Dermis microvascular lymphatic vessel endothelial cell (primary cell): ENCODE data around the gene SMARCA2. TPM values are rescaled to one million over a fixed set of nuclear protein-coding genes. Genes with fewer than 3 reads are reported as not detected.

ENCODE experiments used
- DNase-seq, 2 donors: peaks; one replicate each; pipeline versions ENCODE4 v3.0.0 to v3.0.0-alpha.2; 2010; ENCODE audit warnings: low read depth in 2 of 2
- total RNA-seq: library from RNA; depleted of rRNA; stranded (reverse); fragments of >200 nt; gene quantifications from 2 replicates; pipeline ENCODE4 v1.2.1, GENCODE V29; 2014

SMARCA2 gene
- total RNA-seq, 1 donor from 2014 or later, result 51.3 TPM

GRCh38 chr9:2209400-2209799, 194.3 kb downstream of the SMARCA2 start:
- DNase-seq, result peak in 1 of 2 donors; percentile 44

- peak in 1 of 2 donors; percentile 9 for DNase-seq
Measured at GRCh38 chr9:2210201-2210600, 195.1 kb downstream of the SMARCA2 start.

- no peak for DNase-seq
Measured at GRCh38 chr9:2213830-2214468, 198.8 kb downstream of the SMARCA2 start.

GRCh38 chr9:2214707-2215106, 199.6 kb downstream of the SMARCA2 start:
- DNase-seq, result no peak

- DNase-seq, result no peak
Measured at GRCh38 chr9:2215921-2216441, 200.8 kb downstream of the SMARCA2 start.

- DNase-seq, result no peak
Measured at GRCh38 chr9:2216591-2216990, 201.4 kb downstream of the SMARCA2 start.

GRCh38 chr9:2217540-2217939, 202.4 kb downstream of the SMARCA2 start:
- no peak for DNase-seq

- DNase-seq, result no peak
Measured at GRCh38 chr9:2220036-2220435, 204.9 kb downstream of the SMARCA2 start.

- DNase-seq, result no peak
Measured at GRCh38 chr9:2227144-2227867, 212.2 kb downstream of the SMARCA2 start.

- peak in 1 of 2 donors; percentile 6 for DNase-seq
Measured at GRCh38 chr9:2228132-2228531, 213.0 kb downstream of the SMARCA2 start.

GRCh38 chr9:2228641-2229040, 213.5 kb downstream of the SMARCA2 start:
- no peak for DNase-seq

GRCh38 chr9:2229109-2229721, 214.1 kb downstream of the SMARCA2 start:
- no peak for DNase-seq

- no peak for DNase-seq
Measured at GRCh38 chr9:2230362-2230761, 215.2 kb downstream of the SMARCA2 start.

- no peak for DNase-seq
Measured at GRCh38 chr9:2231101-2231500, 216.0 kb downstream of the SMARCA2 start.

GRCh38 chr9:2231829-2232228, 216.7 kb downstream of the SMARCA2 start:
- no peak for DNase-seq

GRCh38 chr9:2233274-2233673, 218.1 kb downstream of the SMARCA2 start:
- no peak for DNase-seq

- DNase-seq, result no peak
Measured at GRCh38 chr9:2234371-2234893, 219.3 kb downstream of the SMARCA2 start.

- DNase-seq, result no peak
Measured at GRCh38 chr9:2235623-2236022, 220.5 kb downstream of the SMARCA2 start.

- no peak for DNase-seq
Measured at GRCh38 chr9:2236850-2237249, 221.7 kb downstream of the SMARCA2 start.

- DNase-seq, result peak; percentile 79 to 88
Measured at GRCh38 chr9:2241461-2241835, 226.3 kb downstream of the SMARCA2 start.

- peak; percentile 84 to 88 for DNase-seq
Measured at GRCh38 chr9:2241836-2242741, 226.9 kb downstream of the SMARCA2 start.
